GM23338 (cell line): Measurements from ENCODE around the gene OR6P1. TPM values are rescaled to one million over a fixed set of nuclear protein-coding genes. Genes with fewer than 3 reads are reported as not detected.

ENCODE experiments used
- ATAC-seq: fragments of 200-7000 bp; cut with Tn5 transposase; 3 replicates; pipeline ENCODE4 v1.9.1; 2020
- DNase-seq: peaks from one replicate; pipeline ENCODE4 v3.0.0-alpha.2; 2015; ENCODE audit warnings: low spot score
- H2AFZ ChIP-seq: fragments of 200-600 bp; sonication (generic); 2 replicates; pipeline ENCODE4 v1.8.0; 2016; ENCODE audit warnings: antibody characterized with exemption, mild to moderate bottlenecking, moderate library complexity
- H3F3A ChIP-seq: fragments of 200-600 bp; sonication (generic); replicated peaks from 2 replicates; pipeline ENCODE4 v1.8.0; 2017; ENCODE audit warnings: antibody characterized with exemption, mixed run types, low read depth
- H3K27ac ChIP-seq: fragments of 200-600 bp; sonication (generic); 2 replicates; pipeline ENCODE4 v1.6.1; 2016; ENCODE audit warnings: low read depth
- H3K27me3 ChIP-seq: fragments of 200-600 bp; sonication (generic); 2 replicates; pipeline ENCODE4 v1.8.0; 2016; ENCODE audit warnings: mild to moderate bottlenecking, mixed run types, moderate library complexity; ENCODE audit not compliant: insufficient read depth
- H3K36me3 ChIP-seq: fragments of 200-600 bp; sonication (generic); 2 replicates; pipeline ENCODE4 v1.8.0; 2016; ENCODE audit warnings: mild to moderate bottlenecking; ENCODE audit not compliant: insufficient read depth
- H3K4me1 ChIP-seq: fragments of 200-600 bp; sonication (generic); 2 replicates; pipeline ENCODE4 v1.8.0; 2016; ENCODE audit warnings: mild to moderate bottlenecking, moderate library complexity; ENCODE audit not compliant: insufficient read depth
- H3K4me2 ChIP-seq: fragments of 200-600 bp; sonication (generic); 2 replicates; pipeline ENCODE4 v1.7.1; 2017; ENCODE audit warnings: mixed run types
- H3K4me3 ChIP-seq: fragments of 200-600 bp; sonication (generic); 2 replicates; pipeline ENCODE4 v1.6.1; 2016; ENCODE audit warnings: mixed run types
- H3K79me2 ChIP-seq: fragments of 200-600 bp; sonication (generic); replicated peaks from 2 replicates; pipeline ENCODE4 v1.8.0; 2017; ENCODE audit warnings: mild to moderate bottlenecking; ENCODE audit not compliant: insufficient read depth
- H3K9me2 ChIP-seq: fragments of 200-600 bp; sonication (generic); 2 replicates; pipeline ENCODE4 v1.8.0; 2017; ENCODE audit not compliant: insufficient read depth
- H4K20me1 ChIP-seq: fragments of 200-600 bp; sonication (generic); replicated peaks from 2 replicates; pipeline ENCODE4 v1.8.0; 2017; ENCODE audit warnings: mild to moderate bottlenecking; ENCODE audit not compliant: insufficient read depth
- H3K27ac Mint-ChIP-seq: 2 replicates; pipeline ENCODE4 v1.8.0; 2020; ENCODE audit warnings: inconsistent platforms, mild to moderate bottlenecking, moderate library complexity, mixed read lengths
- H3K27me3 Mint-ChIP-seq: 3 replicates; pipeline ENCODE4 v1.8.0; 2022; ENCODE audit warnings: low read depth, mild to moderate bottlenecking, moderate library complexity, mixed read lengths, inconsistent platforms; ENCODE audit not compliant: insufficient read depth, poor library complexity
- H3K36me3 Mint-ChIP-seq: 3 replicates; pipeline ENCODE4 v1.8.0; 2021; ENCODE audit warnings: low read depth, mild to moderate bottlenecking, inconsistent platforms, moderate library complexity, mixed read lengths
- H3K4me1 Mint-ChIP-seq: 3 replicates; pipeline ENCODE4 v1.8.0; 2020; ENCODE audit warnings: mild to moderate bottlenecking, inconsistent platforms, mixed read lengths
- H3K4me3 Mint-ChIP-seq: 3 replicates; pipeline ENCODE4 v1.8.0; 2021; ENCODE audit warnings: moderate library complexity, mild to moderate bottlenecking, inconsistent platforms, mixed read lengths
- H3K9me3 Mint-ChIP-seq: 3 replicates; pipeline ENCODE4 v1.8.0; 2020; ENCODE audit warnings: moderate library complexity, mild to moderate bottlenecking, inconsistent platforms, mixed read lengths
- ETS1 ChIP-seq: IDR thresholded peaks from 2 replicates; pipeline ENCODE4 v1.6.1; 2016; ENCODE audit warnings: antibody characterized with exemption
- EZH2 ChIP-seq: fragments of 200-600 bp; sonication (generic); IDR thresholded peaks from one replicate; pipeline ENCODE4 v1.8.0; 2017; ENCODE audit warnings: antibody characterized with exemption, mild to moderate bottlenecking, low read depth; ENCODE audit not compliant: unreplicated experiment
- JUNB ChIP-seq: IDR thresholded peaks from one replicate; pipeline ENCODE4 v1.6.1; 2016; ENCODE audit warnings: antibody characterized with exemption; ENCODE audit not compliant: unreplicated experiment
- NANOG ChIP-seq: IDR thresholded peaks from 2 replicates; pipeline ENCODE4 v1.6.1; 2016; ENCODE audit warnings: antibody characterized with exemption, borderline replicate concordance
- POLR2AphosphoS5 ChIP-seq: IDR thresholded peaks from 2 replicates; pipeline ENCODE4 v1.6.1; 2016; ENCODE audit warnings: antibody characterized with exemption, low read depth
- ZNF114 ChIP-seq: fragments of 250-450 bp; sonication (Bioruptor Pico); IDR thresholded peaks from 2 replicates; pipeline ENCODE4 v1.5.0; 2020; ENCODE audit warnings: mild to moderate bottlenecking, moderate library complexity
- ZNF462 ChIP-seq: fragments of 250-450 bp; sonication (Bioruptor Pico); IDR thresholded peaks from 2 replicates; pipeline ENCODE4 v1.5.0; 2020; ENCODE audit warnings: mild to moderate bottlenecking, moderate library complexity
- polyA plus RNA-seq: library from polyadenylated mRNA; unstranded; fragments of >200 nt; fragmentation: Nextera tagmentation; extraction: Ambion mirVana; gene quantifications from 2 replicates; pipeline ENCODE4 v1.2.1, GENCODE V29; 2016
- total RNA-seq: library from RNA; depleted of rRNA; stranded (reverse); fragments of >200 nt; shearing (Covaris generic); gene quantifications from 2 replicates; pipeline ENCODE4 v1.2.3, GENCODE V29; 2014

Gene OR6P1
- total and polyA plus RNA-seq, 2 experiments from 2014 or later = not detected

GRCh38 chr1:158613764-158614163 lies 43.4 kb upstream of the OR6P1 start (continued):
- TF ChIP-seq ZNF462 (no peak), ZNF114 (CRISPR knock-in tag) (no peak), JUNB (no peak), ETS1 (no peak), EZH2 (no peak), NANOG (no peak), POLR2AphosphoS5 (no peak)

GRCh38 chr1:158611916-158612315 lies 41.5 kb upstream of the OR6P1 start:
- H3K27ac ChIP-seq = no peak overlapping the region
- Mint-ChIP-seq H3K4me3 (no peak overlapping the region), H3K9me3 (no peaks in the 10 kb centered on the region), H3K4me1 (peaks cover 5% of the 10 kb centered on the region; the same call in 2 of the 3 replicates), H3K27me3 (peaks cover 2% of the 10 kb centered on the region), H3K27ac (no peak overlapping the region), H3K36me3 (no peaks in the 10 kb centered on the region)
- DNase-seq (no peak), ATAC-seq (no peak)
- H3F3A ChIP-seq = no peaks in the 10 kb centered on the region
- H3K36me3 ChIP-seq = no peaks in the 10 kb centered on the region
- H3K4me1 ChIP-seq = peaks cover 7% of the 10 kb centered on the region
- H3K27me3 ChIP-seq = no peaks in the 10 kb centered on the region
- H4K20me1 ChIP-seq = no peaks in the 10 kb centered on the region
- H3K4me3 ChIP-seq = no peak overlapping the region
- H2AFZ ChIP-seq = no peak overlapping the region
- no peaks in the 10 kb centered on the region for H3K79me2 ChIP-seq
- TF ChIP-seq POLR2AphosphoS5 = no peak
- H3K9me2 ChIP-seq = peaks cover 3% of the 10 kb centered on the region; the same call in 1 of the 2 replicates
- no peak overlapping the region for H3K4me2 ChIP-seq
